GM12874 (cell line): ENCODE measurements around the gene THBS1.
A peak's percentile ranks its signal among the peaks of the same experiment; 100 is the strongest.

ENCODE experiments used
- CTCF ChIP-seq: IDR thresholded peaks from 2 replicates; pipeline ENCODE4 v1.5.1; 2011; ENCODE audit warnings: low read depth, mild to moderate bottlenecking, control low read depth, low read length, moderate library complexity; ENCODE audit not compliant: insufficient read depth

THBS1 gene

DNA sequence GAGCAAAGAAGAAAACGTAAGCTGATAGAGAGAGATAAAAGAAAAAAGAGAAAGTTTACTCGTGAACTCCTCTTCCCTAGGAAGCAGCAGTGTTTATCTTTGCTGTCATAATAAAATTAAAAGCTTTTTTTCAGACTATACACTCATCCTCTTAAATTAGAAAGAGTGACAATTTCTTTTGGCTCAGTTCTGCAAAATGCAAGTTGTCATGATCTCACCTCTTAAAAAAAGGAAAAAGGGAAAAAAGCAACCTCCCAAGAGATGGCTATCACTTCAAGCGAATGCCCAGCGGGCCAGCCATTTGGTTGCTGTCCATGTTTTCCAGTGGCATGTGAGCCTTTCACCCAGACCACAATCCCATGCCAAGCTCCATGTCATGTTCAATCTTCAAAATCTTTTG lies 7.0 kb upstream of the THBS1 start:
- TF ChIP-seq CTCF, result no peak

DNA sequence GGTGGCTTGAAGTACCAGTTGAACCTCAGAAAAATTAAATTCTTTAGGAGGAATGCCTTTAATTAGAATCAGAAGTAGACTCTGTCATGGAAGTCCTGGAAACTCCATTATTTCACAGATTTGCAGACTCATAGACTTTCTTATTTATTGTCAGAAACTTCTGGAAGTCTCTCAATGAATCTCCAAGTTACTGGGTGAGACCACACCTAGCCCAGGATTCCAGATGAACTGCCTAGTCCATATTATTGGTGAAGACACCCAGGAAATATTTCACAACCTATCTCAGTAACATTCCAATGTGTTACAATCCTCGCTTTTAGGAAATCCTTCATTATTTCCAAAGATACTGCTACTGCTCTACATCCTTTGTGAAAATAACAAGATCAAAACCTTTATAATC lies 6.5 kb upstream of the THBS1 start:
- no peak for TF ChIP-seq CTCF

DNA sequence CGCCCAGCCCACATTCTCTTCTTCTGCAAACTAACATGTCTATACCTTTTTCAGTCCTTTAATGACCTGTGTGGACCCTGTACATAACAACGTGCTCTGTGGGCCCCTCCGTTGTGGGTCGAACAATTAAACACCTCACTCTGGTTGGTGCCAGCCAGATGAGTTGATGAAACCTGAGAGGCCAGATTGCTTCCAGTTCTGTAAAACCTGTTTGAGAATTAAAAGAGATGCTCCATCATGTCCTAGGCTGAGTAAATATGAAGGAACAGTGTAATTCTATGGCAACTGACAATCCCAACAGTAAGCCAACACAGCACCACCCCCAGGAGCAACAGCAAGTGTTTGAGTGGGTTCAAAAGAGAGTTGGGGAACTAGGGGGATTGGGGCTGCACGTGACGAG lies 5.7 kb upstream of the THBS1 start:
- TF ChIP-seq CTCF, result no peak

DNA sequence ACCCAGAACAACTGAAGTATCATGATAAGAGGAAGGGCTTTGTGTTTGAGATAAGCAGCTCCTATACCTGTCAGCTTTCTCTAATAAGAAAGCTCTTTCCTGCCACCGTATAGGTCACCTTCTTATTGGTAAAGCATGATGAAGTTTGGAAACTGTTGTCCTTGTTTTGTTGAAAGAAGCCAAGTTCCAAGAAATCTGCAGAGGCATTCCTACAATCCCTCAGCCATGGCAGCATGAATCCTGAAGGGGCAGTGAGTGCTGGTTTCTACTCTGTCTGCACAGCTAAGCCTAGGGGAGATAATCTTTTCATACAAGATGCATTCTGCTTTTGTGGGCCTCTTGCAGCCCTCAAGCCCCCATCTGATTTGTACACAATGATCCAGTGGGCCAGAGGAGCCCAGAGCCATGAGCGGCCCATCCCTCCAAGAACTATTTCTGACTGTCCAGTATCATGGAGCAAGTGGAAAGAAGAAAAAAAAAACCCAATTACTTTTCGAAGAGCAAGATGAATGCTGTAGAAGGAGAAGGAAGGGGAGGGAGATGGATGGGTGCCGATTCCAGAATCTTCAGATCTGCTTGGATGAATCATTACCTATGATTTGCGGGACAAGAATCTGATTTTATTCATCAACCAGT lies 1.9 kb upstream of the THBS1 start:
- TF ChIP-seq CTCF, result no peak

DNA sequence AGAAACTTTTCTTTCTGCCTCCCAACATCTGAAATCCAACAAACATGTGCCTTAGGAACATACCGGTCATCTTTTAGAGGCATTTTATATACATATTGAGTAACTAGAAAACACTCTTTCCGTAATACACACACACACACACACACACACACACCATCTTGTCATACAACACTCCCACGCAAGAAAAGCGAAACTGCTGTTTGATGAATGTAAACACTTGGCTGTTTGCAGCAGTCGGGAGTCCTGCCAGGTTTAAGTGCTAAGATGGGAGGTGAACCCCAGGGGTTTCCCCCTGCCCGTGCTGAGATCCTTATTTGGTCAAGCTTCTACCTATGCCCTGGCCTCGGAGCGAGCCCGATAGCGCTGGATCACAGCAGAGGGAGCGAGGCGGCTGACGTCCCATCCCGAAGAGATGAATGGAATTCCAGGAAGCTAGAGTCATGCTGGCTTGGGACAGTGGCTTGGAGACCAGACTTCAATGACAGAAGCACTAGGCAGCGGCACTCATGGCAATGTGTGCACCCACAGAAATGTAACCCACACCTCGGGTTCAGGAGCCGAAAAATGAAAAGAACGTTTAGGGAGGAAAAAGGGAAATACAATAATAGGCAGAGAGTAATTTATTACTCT lies 1.3 kb upstream of the THBS1 start:
- TF ChIP-seq CTCF, result no peak

DNA sequence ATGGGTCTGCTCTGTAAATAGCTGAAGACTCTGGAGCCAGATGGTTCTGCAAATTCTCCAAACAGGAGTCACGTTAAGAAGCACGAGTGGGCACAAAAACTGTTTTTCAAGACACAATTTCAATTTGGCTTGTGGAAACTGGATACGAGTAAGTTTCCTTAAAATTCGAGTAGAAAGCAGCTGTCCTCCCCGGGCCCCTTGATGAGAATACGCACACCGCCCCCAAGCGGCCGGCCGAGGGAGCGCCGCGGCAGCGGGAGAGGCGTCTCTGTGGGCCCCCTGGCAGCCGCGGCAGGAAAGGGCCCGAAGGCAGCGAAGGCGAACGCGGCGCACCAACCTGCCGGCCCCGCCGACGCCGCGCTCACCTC lies 778 bp upstream of the THBS1 start:
- peak; percentile 94 for TF ChIP-seq CTCF

DNA sequence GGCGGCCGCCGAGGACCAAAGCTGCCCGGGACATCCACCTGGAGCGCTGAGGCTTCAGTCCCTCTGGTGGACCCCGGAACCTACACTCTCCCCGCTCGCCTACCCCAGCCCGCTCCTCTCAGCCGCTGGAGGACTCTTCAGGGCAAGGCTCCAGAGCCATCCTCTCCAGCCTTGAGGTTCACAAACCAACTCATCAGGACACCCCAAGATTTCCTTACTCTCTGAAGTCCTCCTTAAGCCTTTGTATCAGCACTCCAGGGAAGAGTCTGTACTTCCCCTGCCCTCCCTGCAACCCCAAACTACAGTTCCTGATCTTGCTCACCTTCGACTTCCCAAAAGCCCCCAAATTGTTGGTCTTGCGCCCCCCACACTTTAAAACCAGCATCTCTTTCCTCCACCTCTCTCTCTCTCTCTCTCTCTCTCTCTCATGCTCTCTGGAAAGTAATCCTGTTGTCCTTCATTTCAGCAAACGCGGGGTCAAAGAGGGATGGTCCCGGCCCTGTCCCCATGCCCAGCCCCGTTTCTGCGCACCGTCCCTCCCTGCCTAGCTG lies 438 bp downstream of the THBS1 start:
- TF ChIP-seq CTCF, result no peak
